GM18519 (cell line): ENCODE measurements around the gene CACNG4.
A peak's percentile ranks its signal among the peaks of the same experiment; 100 is the strongest.

Experiments
- ATAC-seq: cut with Tn5 transposase; IDR thresholded peaks from one replicate; pipeline ENCODE4 v1.9.1; 2021; ENCODE audit warnings: mild to moderate bottlenecking, moderate library complexity; ENCODE audit not compliant: unreplicated experiment, low FRiP score

The CACNG4 gene

DNA sequence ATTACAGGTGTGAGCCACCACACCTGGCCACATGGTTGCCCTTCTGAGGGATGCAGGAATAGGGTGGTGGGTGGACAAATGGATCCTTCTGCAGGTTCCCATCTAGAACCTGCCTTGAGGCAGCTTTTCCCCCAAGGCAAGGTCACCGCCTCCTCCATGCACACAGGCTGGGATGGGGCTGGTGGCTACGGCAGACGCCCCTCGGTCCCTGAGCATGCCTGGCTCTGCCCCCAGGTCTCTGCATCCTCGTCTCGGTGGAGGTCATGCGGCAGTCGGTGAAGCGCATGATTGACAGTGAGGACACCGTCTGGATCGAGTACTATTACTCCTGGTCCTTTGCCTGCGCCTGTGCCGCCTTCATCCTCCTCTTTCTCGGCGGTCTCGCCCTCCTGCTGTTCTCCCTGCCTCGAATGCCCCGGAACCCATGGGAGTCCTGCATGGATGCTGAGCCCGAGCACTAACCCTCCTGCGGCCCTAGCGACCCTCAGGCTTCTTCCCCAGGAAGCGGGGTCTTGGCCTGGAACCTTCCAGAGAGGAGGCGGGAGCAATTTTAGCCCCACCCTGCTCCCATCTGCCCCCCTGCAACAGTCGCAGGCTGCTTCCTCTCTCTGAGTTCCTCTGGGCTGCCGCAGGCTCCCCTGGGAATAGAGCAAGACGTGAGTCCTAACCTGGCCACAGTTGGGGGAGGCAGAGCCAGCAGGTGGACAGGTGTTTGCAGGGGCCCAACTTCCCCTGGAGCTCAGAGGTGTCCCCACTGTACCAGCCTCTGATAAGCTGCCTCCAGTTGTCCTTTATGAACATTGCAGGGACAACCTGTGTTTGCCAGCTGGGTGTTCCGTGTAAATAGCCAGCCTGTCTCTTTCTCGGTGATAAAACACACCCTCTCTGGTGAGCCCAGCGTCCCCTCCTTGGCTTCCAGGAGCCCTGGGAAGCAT is 91.6 kb downstream of the CACNG4 start:
- ATAC-seq = no peak

DNA sequence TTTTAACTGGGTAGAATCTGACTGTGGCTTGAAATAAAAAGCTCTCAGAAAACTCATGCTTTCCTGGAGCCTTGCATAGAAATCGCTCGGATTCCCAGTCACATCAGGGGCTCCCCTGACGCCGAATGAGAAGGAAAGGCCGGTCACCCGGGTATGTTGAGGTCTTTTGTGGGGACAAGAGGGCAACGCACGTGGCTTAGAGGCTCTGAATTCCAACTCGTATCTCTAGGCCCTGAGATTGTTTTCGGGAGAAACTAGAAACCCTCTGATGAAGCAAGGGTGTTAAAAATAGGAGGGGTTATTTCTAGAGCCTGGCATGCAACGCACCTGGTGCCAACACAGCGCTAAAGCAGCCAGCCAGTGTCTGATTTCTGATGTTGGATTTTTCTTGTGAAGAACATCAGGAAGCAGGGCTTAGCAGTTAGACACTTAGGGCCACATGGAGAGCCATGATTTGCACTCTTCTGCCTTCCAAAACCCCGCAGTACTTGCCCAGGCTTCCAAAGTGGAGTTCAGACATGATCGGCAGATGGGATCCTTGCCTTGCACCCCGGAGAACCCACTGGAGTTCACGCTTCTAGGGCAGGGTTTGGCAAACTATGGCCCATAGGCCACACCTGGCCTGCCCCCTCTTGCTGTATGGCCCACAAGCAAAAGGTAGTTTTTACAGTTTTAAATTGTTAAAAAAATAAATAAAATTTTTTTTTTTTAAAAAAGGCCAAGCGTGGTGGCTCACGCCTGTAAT is 92.4 kb downstream of the CACNG4 start:
- ATAC-seq = no peak

DNA sequence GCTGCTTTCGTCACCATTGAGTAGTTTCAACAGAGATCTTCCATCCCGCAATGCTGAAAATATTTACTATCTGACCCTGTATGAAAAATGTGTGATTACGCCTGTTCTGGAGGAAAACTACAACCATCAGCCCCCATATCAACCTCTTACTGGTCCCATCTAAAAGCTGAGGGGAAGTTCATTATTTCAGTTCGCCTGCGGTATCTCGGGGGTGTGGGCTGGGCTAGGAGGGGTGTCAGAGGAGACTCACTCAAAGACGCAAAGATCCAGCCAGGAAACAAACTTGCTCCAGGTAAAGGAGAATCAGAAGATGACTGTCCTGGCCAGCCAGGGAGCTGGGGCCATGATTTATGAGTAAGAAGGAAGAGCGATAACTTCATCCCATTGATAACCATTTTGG is 93.5 kb downstream of the CACNG4 start:
- no peak for ATAC-seq

DNA sequence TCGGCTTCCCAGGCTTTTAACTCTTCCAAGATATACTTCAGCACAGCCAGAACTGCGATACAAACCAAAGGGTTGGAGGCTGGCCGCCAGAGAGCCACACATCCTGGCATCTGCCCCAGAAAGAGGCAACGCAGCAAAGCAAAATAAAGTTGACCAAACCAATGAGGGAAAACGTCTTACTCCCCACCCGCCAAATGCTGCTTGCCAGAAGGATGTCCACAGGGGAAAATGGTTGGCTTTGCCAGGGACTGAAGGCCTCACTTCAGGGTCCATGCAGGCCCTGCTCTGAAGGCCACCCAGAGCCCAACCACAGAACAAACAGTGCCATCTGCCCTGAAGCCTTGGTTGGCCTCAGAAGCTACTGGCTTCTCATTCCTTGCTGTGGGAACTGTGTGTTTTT is 94.9 kb downstream of the CACNG4 start:
- ATAC-seq = no peak

DNA sequence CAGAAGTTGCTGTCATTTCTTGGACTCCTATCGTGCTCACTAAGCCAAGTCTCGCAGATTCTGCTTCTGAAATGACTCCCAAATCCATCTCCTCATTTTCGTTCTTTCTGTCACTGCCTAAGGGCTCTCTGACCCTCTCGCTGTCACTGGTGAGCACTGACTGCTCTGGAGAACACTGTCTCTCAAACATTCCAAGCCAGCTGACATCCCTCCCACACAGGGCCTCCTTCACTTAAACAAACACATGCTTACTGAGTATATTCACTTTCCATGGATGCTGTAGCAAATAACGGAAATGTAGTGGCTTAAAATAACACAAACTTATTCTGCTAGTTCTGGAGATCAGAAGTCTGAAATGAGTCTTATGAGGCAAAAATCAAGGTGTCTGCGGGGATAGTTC is 98.6 kb downstream of the CACNG4 start:
- ATAC-seq = no peak

DNA sequence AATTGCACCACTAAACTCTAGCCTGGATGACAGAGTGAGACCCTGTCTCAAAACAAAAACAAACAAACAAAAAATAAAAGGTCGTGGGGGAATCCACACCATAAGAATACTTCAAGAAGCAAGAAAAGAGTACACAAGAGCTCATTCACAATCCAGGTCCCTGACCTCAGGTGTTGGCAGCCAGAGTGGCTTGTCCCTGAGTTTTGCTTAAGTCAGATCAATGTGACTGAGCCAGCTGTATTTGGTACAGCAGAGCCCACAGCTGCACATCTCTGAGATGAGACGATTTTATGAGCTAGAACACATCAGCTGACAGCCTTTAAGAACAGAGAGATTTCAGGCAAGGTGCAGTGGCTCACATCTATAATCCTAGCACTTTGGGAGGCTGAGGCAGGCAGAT is 102.2 kb downstream of the CACNG4 start:
- no peak for ATAC-seq

DNA sequence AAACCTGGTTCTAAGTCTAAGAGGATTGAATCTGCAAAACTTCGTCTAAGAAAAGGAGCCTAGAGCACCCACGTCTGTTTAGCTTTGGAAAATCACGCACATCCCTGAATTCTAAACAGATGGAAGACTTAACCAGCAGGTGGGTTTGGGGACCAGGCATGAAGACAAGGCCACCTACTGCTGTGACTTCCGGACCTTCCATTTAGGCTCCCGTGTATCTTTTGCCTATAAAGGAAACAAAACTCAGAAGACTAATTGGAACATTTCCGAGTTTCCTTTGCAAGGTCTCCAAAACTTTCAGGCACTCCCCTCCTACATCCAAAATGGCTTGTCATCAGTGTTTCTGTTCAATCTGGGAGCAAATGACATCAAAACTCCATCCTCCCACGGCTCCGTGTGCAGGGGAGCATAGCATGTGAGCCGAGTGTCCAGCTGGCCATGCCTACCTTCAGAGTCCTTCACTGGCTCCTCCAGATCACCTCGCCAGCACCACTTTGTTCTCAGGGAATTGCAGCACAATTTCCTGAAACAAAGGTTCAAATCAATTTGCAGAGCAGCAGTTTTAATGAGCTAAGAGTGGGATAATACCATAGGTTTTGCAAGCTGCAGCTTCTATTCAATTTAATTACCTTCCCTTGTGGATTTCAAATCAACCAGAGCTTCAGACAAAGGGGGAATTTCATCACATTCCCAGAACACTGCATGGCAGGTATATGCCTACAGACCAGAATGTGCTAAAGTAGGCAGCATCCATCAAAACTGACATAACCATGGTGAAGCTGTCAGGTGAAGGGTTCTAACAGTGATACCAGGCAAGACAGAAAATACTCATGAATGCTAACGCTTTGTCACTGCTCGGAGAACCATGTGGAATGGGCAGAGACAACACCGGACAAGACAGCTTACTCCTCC is 103.3 kb downstream of the CACNG4 start:
- ATAC-seq = no peak

DNA sequence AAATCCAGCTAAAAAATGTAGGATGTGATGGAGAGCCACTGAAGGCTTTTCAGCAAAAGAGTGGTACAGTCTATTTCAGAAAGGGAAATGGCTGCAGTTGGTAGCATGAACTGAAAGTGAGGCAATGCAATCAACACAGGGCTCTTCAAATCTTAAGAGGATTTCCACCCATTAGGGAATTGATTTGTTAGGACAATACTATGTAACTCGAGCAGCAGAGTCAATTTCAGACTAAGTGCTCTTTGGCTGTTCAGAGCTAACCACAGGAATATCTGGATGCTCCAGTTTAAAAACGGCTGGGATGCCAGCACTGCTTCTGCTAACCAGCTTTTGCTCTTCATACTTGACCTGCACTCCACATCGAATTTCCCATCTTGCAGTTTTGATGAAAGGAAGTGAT is 104.5 kb downstream of the CACNG4 start:
- ATAC-seq = no peak

DNA sequence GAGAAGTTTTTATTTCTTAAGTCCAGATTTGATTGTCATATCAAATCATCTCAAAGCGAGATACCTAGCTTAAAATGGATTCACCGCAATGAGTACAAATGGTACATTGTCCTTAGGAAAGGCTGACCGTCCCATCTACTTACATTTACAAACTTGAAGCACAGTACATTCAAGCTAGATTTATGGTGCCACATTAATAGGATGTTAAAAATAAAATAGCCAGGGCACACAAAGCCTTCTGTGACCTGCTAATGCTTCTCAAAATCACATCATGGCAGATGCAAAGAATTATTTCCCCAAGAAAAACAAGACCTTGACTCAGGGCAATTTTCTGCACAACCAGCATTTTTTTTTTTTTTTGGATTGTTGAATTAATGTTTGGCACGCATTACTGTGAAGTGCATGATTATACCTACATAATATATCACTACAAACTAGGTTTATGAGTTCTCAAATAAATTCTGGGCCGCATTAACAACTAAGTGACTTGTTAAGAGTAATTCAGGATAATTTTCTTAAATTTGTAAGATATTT is 105.2 kb downstream of the CACNG4 start:
- ATAC-seq = no peak

DNA sequence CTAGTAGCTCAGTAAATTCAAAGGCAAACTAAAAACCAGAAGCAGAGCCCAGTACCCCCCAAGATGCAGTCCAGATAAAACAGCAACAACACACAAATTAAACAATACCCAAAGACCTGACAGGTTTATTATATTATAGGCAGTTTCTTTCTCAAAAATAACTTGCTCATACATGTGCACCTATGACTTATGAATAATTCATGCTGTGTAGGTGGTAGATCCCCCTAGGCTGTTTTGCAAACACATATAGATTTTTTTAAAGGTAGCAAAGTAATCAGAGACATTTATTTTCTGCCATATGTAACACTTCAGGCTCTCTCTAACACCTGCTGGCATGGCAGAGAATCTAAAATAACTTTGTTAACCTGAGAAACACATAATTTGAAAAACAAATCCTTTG is 107.1 kb downstream of the CACNG4 start:
- no peak for ATAC-seq

DNA sequence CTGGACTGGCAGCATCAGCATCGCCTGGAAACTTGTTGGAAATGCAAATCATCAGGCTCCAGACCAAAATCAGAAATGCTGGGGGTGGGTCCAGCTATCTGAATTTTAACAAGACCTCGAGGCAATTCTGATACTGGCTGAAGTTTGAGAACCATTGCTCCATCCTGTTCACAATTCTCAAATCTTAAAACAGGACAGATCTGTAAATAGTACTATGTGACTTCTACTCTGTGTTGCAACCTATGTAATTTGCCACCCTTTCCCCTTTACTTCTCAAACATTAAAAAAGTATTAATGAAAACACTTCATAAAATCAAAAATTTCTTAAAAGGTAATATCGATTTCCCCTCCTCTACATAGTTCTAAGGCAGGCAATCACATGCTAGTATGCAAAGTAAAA is 108.4 kb downstream of the CACNG4 start:
- no peak for ATAC-seq

DNA sequence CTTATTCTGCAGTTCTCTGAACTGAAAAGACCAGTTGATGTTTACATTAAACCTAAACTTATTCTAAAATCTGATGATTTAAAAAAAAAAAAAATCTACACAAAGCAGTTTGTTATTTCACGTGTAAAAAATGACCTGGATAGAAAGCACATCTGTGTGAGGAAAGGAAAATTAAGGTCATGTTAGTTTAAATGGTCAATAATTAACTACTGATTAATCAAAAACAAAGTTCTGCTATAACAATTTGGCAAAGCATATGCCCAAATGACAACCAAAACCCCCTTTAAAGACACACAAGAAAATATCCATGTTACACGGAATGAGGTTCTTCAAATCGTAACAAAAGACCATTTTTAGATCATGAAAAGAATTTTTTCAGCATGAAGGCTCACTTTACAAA is 110.3 kb downstream of the CACNG4 start:
- no peak for ATAC-seq

DNA sequence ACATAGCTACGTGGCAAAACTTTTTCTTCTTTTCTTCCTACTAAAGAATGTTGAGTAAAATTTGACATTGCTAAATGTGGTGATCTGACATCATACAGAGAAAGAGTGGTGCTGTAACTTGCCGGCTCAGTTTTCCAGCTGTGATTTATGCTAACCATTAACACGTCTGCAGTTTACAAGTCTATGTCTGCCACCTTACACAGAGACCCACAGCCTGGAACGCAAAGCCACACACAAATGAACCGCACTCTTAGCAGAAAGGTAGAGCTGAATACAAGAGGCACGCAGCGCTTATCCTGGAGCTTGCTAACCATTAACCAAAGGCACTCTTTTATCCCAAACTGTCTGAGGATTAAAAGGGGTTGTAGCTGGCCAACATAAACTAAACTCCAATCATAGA is 111.8 kb downstream of the CACNG4 start:
- no peak for ATAC-seq

DNA sequence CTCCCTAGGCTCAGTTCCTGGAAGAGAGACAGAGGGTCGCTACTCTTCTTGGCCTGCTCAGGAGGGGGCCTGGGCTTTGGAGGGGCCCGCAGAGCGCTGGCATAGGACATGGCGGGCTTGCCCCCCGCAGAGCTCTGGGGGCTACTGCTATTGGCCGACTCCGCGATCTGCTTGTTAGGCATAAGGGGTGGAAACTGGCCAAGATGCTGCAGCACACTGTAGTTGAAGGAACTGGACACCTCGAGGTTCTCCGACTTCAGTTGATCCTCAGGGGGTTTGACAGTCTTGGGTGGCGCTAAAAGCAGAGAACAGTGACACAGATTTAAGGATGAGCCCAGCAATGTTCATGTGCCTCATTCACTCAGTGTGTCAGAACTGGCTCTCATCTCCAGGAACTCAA is 113.8 kb downstream of the CACNG4 start:
- no peak for ATAC-seq

DNA sequence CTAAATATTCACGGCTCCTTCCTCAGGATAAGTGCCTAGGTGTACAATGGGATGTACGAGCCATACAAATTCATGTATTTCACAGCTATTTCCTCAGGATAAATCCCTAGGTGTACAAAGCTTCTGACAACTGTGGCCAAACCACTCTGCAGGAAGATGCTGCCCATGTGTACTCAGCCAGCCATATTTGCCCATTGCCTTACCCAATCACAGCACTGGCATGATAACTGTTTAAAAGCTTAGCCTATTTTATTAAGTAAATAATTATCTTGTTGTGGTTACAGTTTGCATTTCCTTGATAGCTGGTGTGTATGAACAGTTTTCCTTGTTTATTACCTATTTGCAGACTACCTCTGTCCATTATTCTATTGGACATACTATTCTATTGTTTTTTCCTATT is 115.0 kb downstream of the CACNG4 start:
- ATAC-seq = no peak

DNA sequence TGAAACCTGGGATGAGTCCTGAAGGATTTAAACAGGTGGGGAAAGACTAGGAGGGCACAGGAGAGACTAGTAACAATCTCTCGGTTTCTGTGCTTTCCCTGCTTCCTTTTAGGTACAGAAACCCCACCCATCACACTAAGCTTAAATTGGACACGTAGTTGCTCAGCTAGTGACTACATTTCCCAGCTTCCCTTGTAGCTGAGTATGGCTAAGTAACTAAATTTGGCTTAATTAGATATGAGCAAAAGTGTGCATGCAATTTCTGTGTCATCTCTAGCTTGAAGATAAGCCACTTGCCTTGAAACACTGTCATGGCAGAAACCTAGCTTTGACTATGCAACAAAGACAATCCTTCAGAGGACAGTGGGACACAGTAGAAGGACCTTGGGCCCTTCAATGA is 116.3 kb downstream of the CACNG4 start:
- no peak for ATAC-seq

DNA sequence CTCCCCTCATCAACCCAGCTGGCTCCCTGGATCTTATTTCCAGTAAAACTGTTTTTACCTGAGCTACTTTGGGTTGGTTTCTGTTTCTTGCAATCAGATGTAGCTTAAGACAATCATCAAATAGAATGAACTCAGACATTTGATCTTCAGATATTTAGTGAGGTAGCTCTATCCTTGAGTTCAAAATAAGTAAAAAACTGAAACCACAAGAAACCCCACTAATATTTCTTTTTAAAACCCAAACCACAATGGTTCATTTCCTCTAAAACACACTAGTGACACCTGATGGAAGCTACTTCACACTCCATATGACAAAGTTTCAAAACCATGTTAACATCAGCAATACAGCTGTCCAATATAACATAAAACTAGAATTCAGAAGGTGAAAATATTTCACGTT is 117.6 kb downstream of the CACNG4 start:
- peak; percentile 81 for ATAC-seq
